HG02885 (cell line): ENCODE data around the gene NPIPB2.
"Not testable (repeated sequence)": the region's sequence is repeated elsewhere in the genome, so short reads cannot be mapped to it uniquely, and the experiment has no call there.

Source experiments
- ATAC-seq: cut with Tn5 transposase; IDR thresholded peaks from one replicate; pipeline ENCODE4 v1.9.1; 2021; ENCODE audit warnings: mild to moderate bottlenecking; ENCODE audit not compliant: unreplicated experiment, poor library complexity

Gene NPIPB2

GRCh38 chr16:11962978-11963377 is 21.1 kb upstream of the NPIPB2 start:
- ATAC-seq = not testable (repeated sequence)

DNA sequence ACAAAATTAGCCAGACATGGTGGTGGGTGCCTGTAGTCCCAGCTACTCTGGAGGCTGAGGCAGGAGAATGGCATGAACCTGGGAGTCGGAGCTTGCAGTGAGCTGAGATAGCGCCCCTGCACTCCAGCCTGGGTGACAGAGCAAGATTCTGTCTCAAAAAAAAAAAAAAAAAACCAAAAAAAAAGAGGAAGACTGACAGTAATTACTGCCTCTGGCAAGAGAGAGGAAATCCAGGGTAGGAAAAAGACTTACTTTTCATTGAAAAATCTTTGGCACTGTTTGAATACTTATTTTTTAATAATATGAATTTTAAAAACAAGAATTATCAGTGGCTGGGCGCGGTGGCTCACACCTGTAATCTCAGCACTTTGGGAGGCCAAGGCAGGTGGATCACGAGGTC is 20.6 kb upstream of the NPIPB2 start:
- not testable (repeated sequence) for ATAC-seq

- no peak for ATAC-seq
These were observed 15.9 kb upstream of the NPIPB2 start for GRCh38 chr16:11957591-11958395.

DNA sequence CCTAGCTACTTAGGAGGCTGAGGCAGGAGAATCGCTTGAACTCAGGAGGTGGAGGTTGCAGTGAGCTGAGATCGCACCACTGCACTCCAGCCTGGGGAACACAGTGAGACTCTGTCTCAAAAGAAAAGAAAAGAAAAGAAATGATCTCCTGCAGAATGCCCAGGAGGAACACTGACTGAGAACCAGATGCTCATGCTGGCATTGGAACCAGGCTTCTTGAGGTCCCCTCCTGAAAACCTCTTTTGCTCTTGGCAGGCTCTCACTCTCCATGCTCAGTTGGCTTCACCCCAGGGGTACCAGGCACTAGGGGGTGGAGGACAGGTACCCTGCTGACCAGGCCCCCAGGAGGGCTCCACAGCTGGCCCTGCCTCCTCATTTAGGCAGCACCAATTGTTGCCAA is 14.7 kb upstream of the NPIPB2 start:
- ATAC-seq = no peak

DNA sequence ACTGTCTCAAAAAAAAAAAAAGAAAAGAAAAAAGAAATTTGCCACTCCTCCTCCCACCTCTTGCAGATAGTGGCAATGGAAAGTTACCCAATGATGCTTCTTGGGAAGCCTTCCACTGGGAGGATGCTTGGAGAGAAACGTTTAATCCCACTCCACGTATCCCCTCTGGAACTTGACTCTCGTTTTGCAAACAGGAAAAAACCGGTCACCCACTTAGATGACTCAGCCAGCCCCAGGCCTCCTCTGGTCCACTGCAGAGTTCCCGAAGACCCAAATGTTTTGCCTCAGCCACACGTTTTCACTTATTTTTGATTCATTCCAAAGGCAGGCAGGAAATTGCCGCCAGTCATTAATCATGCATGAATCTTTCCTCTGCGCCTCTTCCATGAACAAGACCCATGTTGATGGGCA is 13.9 kb upstream of the NPIPB2 start:
- ATAC-seq = no peak

- not testable (repeated sequence) for ATAC-seq
These were observed 11.7 kb upstream of the NPIPB2 start for GRCh38 chr16:11953576-11953975.

GRCh38 chr16:11950388-11950787 is 8.5 kb upstream of the NPIPB2 start:
- ATAC-seq = no peak

DNA sequence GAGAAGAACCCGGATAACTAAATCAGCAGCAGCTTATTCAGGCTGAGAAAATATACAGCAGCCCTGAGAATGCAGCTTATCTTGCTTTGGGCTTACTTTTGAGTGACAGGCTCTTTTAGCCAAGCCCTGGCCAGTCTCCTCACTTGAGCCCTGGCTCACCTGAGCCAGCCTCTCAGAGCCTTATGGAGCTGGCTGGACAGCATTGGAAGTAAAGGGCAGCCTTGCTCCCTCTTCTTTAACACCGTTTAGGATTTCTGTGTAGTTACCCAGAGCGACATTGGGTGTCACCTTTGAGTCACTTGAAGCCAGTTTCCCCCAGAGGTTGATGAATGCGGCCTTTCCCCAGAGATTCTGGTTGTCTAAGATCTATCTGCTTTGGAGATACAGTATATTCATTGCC is 7.7 kb upstream of the NPIPB2 start:
- ATAC-seq = no peak

- no peak for ATAC-seq
These were observed 7.0 kb upstream of the NPIPB2 start for GRCh38 chr16:11948819-11949218.

DNA sequence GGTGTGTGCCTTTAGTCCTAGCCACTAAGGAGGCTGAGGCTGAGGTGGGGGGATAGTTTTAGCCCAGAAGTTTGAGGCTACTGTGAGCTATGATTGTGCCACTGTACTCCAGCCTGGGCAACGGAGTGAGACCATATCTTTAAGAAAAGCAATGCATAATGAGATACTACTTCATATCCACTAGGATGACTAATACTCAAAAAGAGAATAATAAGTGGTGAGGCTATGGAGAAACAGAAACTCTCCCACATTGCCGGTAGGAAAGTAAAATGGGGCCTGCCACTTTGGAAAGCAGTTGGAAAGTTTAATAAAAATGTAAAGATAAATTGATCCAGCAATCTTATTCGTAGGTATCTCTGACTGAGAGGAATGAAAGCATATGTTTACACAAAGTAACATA is 4.6 kb upstream of the NPIPB2 start:
- ATAC-seq = no peak

DNA sequence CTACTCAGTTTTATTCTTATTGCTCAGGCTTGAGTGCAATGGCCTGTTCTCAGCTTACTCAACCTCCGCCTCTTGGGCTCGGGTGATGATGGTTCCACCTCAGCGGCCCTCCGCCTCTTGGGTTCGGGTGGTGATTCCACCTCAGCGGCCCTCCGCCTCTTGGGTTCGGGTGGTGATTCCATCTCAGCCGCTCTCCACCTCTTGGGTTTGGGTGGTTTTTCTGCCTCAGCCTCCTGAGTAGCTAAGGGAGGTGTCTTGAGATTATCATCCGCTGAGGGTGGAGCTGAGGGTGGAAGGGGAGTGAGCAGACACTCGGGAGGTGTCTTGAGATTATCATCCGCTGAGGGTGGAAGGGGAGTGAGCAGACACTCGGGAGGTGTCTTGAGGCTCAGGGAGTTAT is 14.5 kb downstream of the NPIPB2 start:
- ATAC-seq = not testable (repeated sequence)

DNA sequence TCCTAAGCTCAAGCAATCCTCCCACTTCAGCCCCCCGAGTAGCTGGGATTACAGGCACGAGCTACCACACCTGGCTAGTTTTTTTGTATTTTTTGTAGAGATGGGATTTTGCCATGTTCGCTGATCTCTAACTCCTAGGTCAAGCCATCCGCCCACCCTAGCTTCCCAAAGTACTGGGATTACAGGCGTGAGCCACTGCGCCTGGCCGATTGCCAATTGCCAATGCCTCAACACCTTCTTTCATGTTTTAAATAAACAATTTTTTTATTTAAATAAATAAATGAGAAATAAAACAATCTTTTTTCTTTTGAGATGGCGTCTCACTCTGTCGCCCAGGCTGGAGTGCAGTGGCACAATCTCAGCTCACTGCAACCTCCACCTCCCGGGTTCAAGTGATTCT is 17.8 kb downstream of the NPIPB2 start:
- not testable (repeated sequence) for ATAC-seq

DNA sequence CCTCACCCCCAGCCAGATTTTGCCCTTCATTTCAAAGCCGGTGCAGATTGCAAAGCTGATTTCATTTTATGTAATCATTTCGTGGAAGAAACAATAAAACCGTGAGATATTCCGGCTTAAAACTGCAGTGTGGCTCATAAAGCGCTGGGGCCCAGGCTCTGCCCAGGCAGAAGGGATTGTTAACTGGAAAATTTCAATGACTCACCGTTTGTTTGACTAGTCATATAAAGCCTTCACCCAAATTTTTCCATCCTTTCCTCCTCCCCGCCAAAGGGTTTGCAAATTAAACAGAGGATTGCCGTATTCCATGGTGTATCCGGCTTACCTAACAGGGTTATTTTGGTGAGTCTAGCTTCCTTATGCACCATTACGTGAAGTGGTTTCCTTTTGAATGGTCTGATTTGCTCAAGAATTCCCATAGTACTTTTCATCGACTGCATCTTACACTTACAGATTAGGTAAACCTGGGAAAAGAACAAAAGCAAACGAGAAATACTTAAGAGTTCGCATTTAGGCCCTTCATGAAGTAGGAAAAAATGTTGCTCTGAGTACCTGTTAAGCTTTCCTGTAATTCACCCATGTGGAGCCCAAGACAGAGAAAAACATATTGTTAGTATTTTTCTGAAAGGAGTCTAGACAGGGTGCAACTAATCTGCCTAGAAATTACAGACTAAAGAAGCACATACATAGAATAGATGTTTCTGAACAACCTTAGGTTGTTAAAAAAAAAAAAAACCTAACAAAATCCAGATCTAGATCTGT is 25.1 kb downstream of the NPIPB2 start:
- ATAC-seq = no peak

GRCh38 chr16:11915644-11916523 is 26.0 kb downstream of the NPIPB2 start, which contains the start of gene GSPT1:
Gene GSPT1, minus strand, starts transcription at chr16:11915956. Its CDS starts 236 bp downstream, at chr16:11915720.
- peak; percentile 81 for ATAC-seq

- ATAC-seq = peak; percentile 33
These were observed 26.7 kb downstream of the NPIPB2 start for GRCh38 chr16:11915114-11915643.

GRCh38 chr16:11914210-11915113 is 27.4 kb downstream of the NPIPB2 start:
- no peak for ATAC-seq

DNA sequence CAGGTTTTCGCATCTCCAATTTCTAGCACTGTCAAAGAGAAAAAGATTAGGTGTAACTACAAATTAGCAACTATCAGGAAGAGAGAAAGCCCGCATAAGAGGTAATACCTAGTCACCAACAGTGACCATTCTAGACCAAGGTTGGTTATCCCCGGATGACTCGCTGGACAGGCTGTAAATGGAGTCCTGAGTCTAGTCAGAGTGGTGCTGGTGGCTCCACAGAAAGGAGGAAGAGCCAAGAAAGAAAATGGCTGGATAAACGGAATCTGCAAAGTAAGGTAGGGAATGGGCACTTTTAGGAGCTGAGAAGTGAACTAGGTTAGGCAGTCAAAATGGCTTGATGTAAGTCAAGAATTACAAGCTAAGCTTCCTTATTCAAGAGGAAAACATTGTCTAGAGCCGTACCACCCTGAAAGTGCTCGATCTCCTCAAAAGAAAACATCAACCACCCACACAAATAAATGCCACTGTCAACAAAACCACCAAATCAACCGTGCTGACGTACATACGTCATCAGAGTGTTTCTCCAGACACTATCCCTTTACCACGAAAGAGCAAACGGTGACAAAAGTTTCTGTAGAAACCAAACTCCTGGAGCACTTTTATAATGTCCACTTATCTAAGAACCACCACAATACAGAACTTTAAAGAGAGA is 28.3 kb downstream of the NPIPB2 start:
- no peak for ATAC-seq

- no peak for ATAC-seq
These were observed 31.9 kb downstream of the NPIPB2 start for GRCh38 chr16:11909653-11910545.
